H1 (cell line): Measurements from ENCODE around the gene CACNG4. TPM values are rescaled to one million over a fixed set of nuclear protein-coding genes. Genes with fewer than 3 reads are reported as not detected.

Experiments
- CBX5 ChIP-seq: fragments of 300-800, 300-1000 bp; sonication (generic); IDR thresholded peaks from 2 replicates; pipeline ENCODE4 v1.7.1; 2016; ENCODE audit warnings: antibody characterized with exemption, low read length, low read depth
- CREB1 ChIP-seq: IDR thresholded peaks from 2 replicates; pipeline ENCODE4 v1.6.1; 2012; ENCODE audit warnings: inconsistent platforms
- RFX5 ChIP-seq: IDR thresholded peaks from 2 replicates; pipeline ENCODE4 v1.6.1; 2011; ENCODE audit warnings: low read depth, low read length, improper control_type of control experiment, borderline replicate concordance
- SP2 ChIP-seq: IDR thresholded peaks from 2 replicates; pipeline ENCODE4 v1.6.1; 2012; ENCODE audit warnings: mild to moderate bottlenecking, low read length, inconsistent platforms
- SP4 ChIP-seq: IDR thresholded peaks from 2 replicates; pipeline ENCODE4 v1.6.1; 2012; ENCODE audit warnings: low read length, inconsistent platforms
- SRF ChIP-seq: IDR thresholded peaks from 2 replicates; pipeline ENCODE4 v1.6.1; 2011; ENCODE audit warnings: mild to moderate bottlenecking, low read depth, low read length, moderate library complexity
- TBP ChIP-seq: IDR thresholded peaks from 2 replicates; pipeline ENCODE4 v1.6.1; 2011; ENCODE audit warnings: low read depth, low read length, improper control_type of control experiment
- ZNF274 ChIP-seq: IDR thresholded peaks from 2 replicates; pipeline ENCODE4 v1.7.0; 2012; ENCODE audit warnings: low read length, borderline replicate concordance; ENCODE audit errors: extremely low read depth
- polyA plus RNA-seq, 7 experiments: library from polyadenylated mRNA; depleted of rRNA in 3 of 7; stranded (reverse) in 5 of 7; unstranded in 2 of 7; fragments of >200 nt in 5 of 7; fragments of 200-250 nt in 2 of 7; gene quantifications; 1 replicate in 5 of 7; 2 replicates in 1 of 7; 4 replicates in 1 of 7; pipeline versions ENCODE4 v1.2.1 to v1.2.3, GENCODE V29; 2011 to 2013; ENCODE audit warnings: missing spikeins in 2 of 7, mixed read lengths in 2 of 7
- total RNA-seq: library from RNA; stranded (reverse); fragmentation: NEBNext Ultra II Directional; extraction: Animal tissue kit (Norgen Biotek cat#: 25700); gene quantifications from 2 replicates; pipeline ENCODE4 v1.2.1, GENCODE V29; 2021
- TF ChIP-seq, protein P1 (sequence below): IDR thresholded peaks from 2 replicates; pipeline ENCODE4 v1.6.1; 2012; ENCODE audit warnings: low read length, inconsistent platforms

Gene CACNG4
- total and polyA plus RNA-seq, 2 of the 8 experiments (the other 6 are each of a cell fraction or from before 2014, with no cell fraction given): 3.6 to 5.6 TPM

DNA sequence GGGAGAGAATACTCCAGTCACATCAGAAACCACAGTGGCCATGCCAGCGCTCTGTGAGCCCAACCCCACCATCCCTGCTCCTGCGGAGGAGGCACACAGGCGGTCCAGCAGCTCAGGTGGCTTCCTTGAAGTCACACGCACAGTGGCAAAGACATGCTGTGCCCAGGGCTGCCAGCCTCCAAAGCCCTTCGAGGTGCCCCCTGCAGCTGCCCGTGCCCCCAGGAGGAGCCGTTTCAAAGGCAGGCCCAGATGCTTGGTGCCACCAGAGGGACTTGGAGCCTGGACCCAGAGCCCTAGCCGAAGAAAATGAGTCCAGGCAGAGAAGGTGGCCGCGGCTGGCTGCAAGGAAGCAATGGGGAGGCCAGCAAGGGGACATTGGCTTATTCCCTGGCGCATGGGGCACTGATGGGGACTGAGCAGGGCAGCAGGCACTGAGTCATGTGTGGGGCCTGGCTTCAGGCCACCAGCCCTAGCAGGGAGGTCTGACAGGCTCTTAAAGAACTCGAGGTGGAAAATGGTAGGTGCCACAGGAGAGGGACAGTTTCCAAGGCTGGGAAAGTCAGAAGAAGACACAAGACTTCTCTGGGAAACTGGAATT lies 62.6 kb downstream of the CACNG4 start (continued):
- TF ChIP-seq CBX5 (no peak), SP2 (no peak), TBP (no peak), ZNF274 (no peak), RFX5 (no peak), SRF (no peak), SP4 (no peak), CREB1 (no peak)
- TF ChIP-seq, protein P1, sequence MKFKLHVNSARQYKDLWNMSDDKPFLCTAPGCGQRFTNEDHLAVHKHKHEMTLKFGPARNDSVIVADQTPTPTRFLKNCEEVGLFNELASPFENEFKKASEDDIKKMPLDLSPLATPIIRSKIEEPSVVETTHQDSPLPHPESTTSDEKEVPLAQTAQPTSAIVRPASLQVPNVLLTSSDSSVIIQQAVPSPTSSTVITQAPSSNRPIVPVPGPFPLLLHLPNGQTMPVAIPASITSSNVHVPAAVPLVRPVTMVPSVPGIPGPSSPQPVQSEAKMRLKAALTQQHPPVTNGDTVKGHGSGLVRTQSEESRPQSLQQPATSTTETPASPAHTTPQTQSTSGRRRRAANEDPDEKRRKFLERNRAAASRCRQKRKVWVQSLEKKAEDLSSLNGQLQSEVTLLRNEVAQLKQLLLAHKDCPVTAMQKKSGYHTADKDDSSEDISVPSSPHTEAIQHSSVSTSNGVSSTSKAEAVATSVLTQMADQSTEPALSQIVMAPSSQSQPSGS: no peak
